Measurements from ENCODE around the gene PSMD14.

Gene PSMD14

DNA sequence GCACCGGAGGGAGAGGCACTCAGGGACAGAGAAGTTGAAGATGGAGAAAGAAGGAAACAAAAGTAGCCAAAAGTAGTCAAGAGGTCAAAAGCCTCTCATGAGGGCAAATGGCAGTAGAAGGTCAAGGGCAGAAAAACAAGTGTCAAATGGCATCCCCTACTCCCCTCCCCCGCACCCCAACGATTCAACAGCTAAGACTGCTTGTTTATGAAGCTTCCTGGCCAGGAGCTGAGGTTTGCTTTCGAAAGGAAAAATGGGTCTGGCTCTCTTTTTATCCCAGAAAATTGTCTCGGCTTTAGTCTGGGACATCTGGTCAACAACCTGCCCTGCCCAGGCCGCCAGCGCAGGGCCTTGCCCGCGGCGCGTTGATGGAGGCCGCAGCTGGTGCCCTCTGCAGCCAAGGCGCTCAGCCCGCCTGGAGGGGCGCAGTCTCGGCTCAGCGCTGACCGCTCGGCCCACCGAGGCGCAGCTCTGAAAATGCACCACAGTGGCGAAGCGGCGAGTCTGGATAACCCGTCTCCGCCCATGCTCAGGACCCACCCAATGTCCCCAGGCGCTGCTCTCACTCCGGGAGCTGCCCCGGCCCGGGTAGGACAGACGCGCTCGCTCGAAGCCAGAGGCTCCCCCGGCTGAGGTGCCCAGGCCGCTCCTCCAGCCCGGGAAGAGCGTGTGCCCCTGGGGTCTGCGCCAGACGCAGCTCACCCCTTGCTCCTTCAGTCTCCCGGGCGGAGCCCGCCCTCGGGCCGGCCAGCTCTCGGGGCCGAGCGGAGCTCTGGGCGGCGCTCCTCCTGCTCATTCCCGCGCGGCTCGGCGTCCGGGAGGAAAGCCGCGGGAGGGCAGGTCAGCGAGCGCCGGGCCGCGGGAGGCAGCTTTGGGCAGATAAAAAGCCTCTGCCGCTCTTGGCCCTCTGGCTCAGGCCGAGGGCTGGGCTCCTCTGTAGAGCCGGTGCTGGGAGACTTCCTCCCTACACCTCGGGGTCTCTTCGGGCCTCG is 106.1 kb downstream of the PSMD14 start:
- Histone ChIP-seq H3K4me3 (ENCODE audit: low read depth in 1 of 2, low read length in 1 of 2) (peak overlapping the region in 1 of 2 experiments; percentile 30), H3K36me3 (peaks cover 3% of the 10 kb centered on the region), H3K4me1 (ENCODE audit: control insufficient read depth in 1 of 2, insufficient read depth in 1 of 2, low read depth in 1 of 2, low read length in 1 of 2) (peaks cover 24 to 35% of the 10 kb centered on the region in 2 experiments), H3K9me3 (no peaks in the 10 kb centered on the region), H3K27ac (no peak overlapping the region), H3K27me3 (peaks cover 75% of the 10 kb centered on the region)
- TF ChIP-seq, protein P1, sequence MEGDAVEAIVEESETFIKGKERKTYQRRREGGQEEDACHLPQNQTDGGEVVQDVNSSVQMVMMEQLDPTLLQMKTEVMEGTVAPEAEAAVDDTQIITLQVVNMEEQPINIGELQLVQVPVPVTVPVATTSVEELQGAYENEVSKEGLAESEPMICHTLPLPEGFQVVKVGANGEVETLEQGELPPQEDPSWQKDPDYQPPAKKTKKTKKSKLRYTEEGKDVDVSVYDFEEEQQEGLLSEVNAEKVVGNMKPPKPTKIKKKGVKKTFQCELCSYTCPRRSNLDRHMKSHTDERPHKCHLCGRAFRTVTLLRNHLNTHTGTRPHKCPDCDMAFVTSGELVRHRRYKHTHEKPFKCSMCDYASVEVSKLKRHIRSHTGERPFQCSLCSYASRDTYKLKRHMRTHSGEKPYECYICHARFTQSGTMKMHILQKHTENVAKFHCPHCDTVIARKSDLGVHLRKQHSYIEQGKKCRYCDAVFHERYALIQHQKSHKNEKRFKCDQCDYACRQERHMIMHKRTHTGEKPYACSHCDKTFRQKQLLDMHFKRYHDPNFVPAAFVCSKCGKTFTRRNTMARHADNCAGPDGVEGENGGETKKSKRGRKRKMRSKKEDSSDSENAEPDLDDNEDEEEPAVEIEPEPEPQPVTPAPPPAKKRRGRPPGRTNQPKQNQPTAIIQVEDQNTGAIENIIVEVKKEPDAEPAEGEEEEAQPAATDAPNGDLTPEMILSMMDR (IDR thresholded peaks at IDR 0.05), result no peak

DNA sequence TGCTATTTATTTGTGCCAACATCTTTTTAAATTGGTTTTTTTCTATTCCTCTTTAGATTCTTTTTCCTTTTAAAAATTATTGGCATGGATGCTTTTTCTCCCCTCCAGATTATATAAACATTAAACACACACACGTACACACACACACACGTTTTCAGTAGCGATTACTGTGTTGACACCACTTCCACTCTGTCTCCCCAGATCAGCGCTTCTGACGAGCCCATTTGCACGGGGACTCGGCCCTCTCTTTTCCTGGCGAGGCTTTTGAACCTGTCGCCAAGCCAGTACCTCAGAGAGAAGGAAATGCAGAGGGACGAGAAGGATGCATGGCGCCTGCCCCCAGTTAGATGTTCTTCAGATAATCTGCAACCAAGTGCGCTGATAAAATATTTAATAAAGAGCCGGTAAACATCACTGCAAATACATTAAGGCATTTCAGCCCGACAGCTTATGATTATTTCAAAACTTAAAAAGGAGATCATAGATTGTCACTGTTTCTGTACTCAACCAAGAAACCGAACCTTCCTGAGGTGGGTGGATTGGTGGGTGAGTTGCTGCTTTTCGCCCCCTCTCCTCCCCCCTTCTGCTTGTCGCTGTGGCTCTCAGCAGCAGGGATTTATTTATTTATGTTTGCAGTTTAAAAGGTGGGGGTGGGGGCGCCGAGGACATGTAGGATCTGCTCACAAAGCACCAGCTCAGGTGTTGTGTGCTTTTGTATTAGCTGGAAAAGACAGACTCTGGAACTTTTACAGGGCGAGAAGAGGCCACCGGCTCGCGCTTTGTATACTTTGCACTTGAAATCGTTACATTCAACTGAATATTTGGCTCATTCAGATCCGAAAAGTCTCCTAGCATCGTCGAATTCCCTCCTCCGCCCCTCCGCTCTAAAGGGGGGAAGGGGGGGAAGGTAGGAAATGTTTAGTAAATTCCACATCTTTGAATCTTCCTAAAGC is 107.1 kb downstream of the PSMD14 start:
- Histone ChIP-seq H3K9me3 (no peaks in the 10 kb centered on the region), H3K4me1 (ENCODE audit: control insufficient read depth in 1 of 2, insufficient read depth in 1 of 2, low read depth in 1 of 2, low read length in 1 of 2) (peaks cover 24 to 35% of the 10 kb centered on the region in 2 experiments), H3K4me3 (ENCODE audit: low read depth in 1 of 2, low read length in 1 of 2) (peak overlapping the region in 1 of 2 experiments; percentile 30), H3K36me3 (no peaks in the 10 kb centered on the region), H3K27ac (no peak overlapping the region), H3K27me3 (peaks cover 84% of the 10 kb centered on the region)
- TF ChIP-seq, protein P1 (IDR thresholded peaks at IDR 0.05), result no peak

DNA sequence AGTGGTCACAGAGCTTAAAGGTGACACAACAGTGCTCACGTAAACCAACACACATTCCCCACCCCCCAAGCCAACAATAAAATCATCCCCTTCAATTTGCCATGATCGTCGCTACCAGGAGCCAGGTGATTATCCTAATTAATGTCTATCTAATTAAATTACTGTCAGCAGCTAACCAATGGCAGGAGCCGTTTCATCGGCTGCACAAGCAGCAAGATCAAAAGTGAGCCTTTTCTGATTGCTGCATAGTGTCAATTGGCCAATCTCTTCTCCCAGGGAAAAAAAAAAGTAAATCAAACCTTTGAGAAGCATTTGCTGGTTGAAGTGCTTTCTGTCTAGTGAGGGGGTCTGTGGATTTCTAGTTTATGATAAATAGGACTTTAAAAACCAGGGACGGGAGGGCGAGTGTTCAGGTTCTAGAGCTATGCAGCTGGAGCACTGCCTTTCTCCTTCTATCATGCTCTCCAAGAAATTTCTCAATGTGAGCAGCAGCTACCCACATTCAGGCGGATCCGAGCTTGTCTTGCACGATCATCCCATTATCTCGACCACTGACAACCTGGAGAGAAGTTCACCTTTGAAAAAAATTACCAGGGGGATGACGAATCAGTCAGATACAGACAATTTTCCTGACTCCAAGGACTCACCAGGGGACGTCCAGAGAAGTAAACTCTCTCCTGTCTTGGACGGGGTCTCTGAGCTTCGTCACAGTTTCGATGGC is 107.9 kb downstream of the PSMD14 start, which contains the start of gene TBR1:
Gene TBR1 (plus strand): TSS at position 311 of the 721 bp plus-strand sequence. CDS start 114 bp downstream, at position 425.
- peaks cover 93% of the 10 kb centered on the region for H3K27me3 ChIP-seq
- TF ChIP-seq, protein P1 (IDR thresholded peaks at IDR 0.05), result no peak
- peaks cover 24 to 35% of the 10 kb centered on the region in 2 experiments for H3K4me1 ChIP-seq (ENCODE audit: control insufficient read depth in 1 of 2, insufficient read depth in 1 of 2, low read depth in 1 of 2, low read length in 1 of 2)
- H3K9me3 ChIP-seq, result no peaks in the 10 kb centered on the region
- H3K36me3 ChIP-seq, result no peaks in the 10 kb centered on the region
- peak within 1 kb of the TSS in 1 of 2 experiments; percentile 30 for H3K4me3 ChIP-seq (ENCODE audit: low read depth in 1 of 2, low read length in 1 of 2)
- H3K27ac ChIP-seq, result no peak within 1 kb of the TSS

GRCh38 chr2:161416708-161417437 is 108.6 kb downstream of the PSMD14 start:
- H3K27ac ChIP-seq, result no peak overlapping the region
- TF ChIP-seq, protein P1 (IDR thresholded peaks at IDR 0.05), result no peak
- no peaks in the 10 kb centered on the region for H3K36me3 ChIP-seq
- peaks cover 100% of the 10 kb centered on the region for H3K27me3 ChIP-seq
- peaks cover 24 to 35% of the 10 kb centered on the region in 2 experiments for H3K4me1 ChIP-seq (ENCODE audit: control insufficient read depth in 1 of 2, insufficient read depth in 1 of 2, low read depth in 1 of 2, low read length in 1 of 2)
- no peaks in the 10 kb centered on the region for H3K9me3 ChIP-seq
- H3K4me3 ChIP-seq (ENCODE audit: low read depth in 1 of 2, low read length in 1 of 2), result no peak overlapping the region
